Activated naive CD8-positive, alpha-beta T cell (primary cell): Measurements from ENCODE around the gene CKS1B.

Experiments
- H3K27ac Mint-ChIP-seq: one replicate; pipeline ENCODE4 v1.8.0; 2021; ENCODE audit warnings: mixed read lengths
- H3K27me3 Mint-ChIP-seq: one replicate; pipeline ENCODE4 v1.8.0; 2021; ENCODE audit warnings: mixed read lengths
- H3K36me3 Mint-ChIP-seq: one replicate; pipeline ENCODE4 v1.8.0; 2021; ENCODE audit warnings: mixed read lengths
- H3K4me1 Mint-ChIP-seq: one replicate; pipeline ENCODE4 v1.8.0; 2021; ENCODE audit warnings: low read depth, mixed read lengths
- H3K4me3 Mint-ChIP-seq: one replicate; pipeline ENCODE4 v1.8.0; 2021; ENCODE audit warnings: mild to moderate bottlenecking, mixed read lengths
- H3K9me3 Mint-ChIP-seq: one replicate; pipeline ENCODE4 v1.8.0; 2021; ENCODE audit warnings: low read depth, mixed read lengths

CKS1B gene

DNA sequence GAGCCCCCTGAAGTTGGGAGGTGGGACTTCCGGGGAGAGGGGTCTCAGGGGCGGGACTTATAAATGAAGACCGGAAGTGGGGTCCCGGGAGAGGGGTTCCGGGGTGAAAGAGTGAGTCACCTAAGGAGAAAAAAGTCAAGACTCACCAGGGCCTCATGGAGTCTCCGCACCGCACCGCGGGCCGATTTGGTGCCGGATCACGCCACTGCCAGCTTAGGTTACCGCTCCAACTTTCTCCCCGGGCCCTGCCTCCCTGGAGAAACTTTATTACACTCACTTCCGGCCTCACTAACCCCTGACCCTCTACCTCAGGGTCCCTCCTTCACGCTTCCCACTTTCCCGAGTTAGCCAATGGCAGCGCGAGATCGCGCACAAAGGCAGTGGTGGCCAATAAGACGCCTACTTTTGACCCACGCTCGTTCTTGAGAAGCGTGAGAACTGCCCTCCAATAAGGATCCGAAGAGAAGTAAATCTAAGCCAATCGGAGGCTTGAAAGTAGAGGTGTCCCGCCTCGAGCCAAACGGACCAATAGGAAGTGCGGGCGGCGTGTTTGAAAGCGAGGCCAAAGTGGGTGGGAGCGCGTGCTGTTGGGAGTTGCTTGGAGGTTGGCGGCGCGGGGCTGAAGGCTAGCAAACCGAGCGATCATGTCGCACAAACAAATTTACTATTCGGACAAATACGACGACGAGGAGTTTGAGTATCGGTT lies at the start of gene CKS1B:
Gene CKS1B (plus strand): TSS at position 580 of the 706 bp plus-strand sequence. CDS start 65 bp downstream, at position 645.
- no peaks in the 10 kb centered on the region for H3K27me3 Mint-ChIP-seq
- H3K4me3 Mint-ChIP-seq = no peak within 1 kb of the TSS
- H3K36me3 Mint-ChIP-seq = peaks cover 2% of the 10 kb centered on the region
- H3K4me1 Mint-ChIP-seq = peaks cover 27% of the 10 kb centered on the region
- no peak within 1 kb of the TSS for H3K27ac Mint-ChIP-seq
- H3K9me3 Mint-ChIP-seq = no peaks in the 10 kb centered on the region

DNA sequence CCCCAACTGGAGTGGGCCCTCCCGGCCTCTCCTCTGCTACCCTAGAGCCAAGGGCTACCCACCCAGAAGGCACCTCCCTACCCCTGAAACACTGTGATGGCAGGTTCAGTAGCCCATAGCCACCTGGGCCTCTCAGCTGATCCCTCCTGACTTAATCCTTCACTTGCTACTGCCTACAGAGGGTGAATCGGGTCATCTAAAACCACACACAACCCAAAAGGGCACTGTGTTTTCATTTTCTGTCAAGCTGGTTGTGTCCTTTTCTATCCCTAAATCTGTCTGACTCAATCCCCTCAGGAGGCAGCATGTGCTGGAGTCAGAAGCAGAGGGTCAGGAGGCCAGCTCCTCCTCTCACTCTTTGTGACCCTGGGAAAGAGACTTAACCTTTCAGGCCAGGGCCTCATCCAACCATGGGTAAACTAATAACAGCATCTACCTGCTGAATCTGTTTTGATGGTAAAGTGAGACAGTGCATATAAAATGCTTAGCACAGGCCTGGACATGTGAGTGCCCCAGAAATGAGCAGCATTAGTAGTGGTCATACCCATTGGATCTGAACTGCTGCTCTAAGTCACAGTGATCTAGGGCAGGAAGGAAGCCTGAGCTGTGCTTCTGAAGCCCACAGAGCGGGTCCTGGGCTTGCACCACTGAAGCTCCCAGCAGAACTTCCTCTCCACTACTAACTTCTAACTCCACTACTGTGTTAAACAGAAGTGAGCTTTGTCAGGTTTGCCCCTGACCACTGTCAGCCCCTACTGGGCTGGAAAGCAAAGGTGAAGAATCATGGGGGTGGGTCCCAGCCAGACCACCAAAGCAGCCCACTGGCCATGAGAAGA lies 48.9 kb upstream of the CKS1B start:
- Mint-ChIP-seq H3K9me3 (no peaks in the 10 kb centered on the region), H3K27me3 (no peaks in the 10 kb centered on the region), H3K36me3 (peaks cover 12% of the 10 kb centered on the region), H3K4me3 (no peak overlapping the region), H3K27ac (no peak overlapping the region), H3K4me1 (no peaks in the 10 kb centered on the region)

DNA sequence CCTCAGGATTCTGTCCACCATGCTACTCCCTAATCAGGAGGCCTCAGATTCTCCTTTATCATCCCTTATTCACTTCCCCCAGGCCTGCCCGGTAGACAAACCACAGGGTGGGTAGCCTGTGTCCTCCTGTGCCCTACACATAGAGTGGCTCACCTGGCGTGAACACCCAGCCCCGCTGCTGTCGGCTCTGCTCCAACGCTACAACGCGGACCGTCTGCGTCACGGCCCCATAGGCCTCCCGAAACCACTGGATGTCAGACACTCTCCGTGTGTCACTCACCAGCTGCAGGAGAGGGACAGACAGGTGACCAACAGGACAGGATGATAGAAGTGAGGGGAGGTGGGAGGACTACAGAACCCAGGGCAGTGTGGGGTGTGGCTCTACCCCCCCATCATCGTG lies 48.3 kb upstream of the CKS1B start:
- Mint-ChIP-seq H3K36me3 (peaks cover 12% of the 10 kb centered on the region), H3K27me3 (no peaks in the 10 kb centered on the region), H3K4me1 (no peaks in the 10 kb centered on the region), H3K27ac (no peak overlapping the region), H3K9me3 (no peaks in the 10 kb centered on the region), H3K4me3 (no peak overlapping the region)

DNA sequence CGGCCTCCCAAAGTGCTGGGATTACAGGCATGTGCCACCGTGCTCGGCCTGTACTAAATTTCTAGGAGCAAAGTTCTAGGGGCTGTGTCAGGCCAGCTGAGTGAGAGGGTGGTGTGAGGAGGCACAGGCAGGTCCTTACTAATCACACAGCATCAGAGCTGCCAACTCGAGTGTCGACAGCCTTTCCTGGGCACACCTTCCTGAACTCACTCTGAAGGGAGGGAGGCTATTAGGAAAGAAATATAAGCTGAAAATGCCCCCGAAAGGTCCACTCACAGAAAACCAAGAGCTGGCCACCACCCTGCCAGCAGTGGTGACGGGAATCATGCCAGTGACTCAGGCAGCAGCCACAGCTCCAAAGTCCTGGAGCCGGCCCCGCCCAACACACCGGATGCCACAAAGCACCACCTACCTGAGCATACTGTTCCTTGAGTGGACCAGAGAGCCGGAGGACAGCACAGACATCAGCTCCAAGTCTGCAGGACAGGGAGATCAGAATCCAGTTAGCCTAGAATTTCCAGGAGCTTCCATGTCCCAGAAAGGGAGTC lies 42.5 kb upstream of the CKS1B start:
- no peaks in the 10 kb centered on the region for H3K9me3 Mint-ChIP-seq
- peaks cover 7% of the 10 kb centered on the region for H3K36me3 Mint-ChIP-seq
- H3K4me1 Mint-ChIP-seq = peaks cover 19% of the 10 kb centered on the region
- no peaks in the 10 kb centered on the region for H3K27me3 Mint-ChIP-seq
- H3K4me3 Mint-ChIP-seq = no peak overlapping the region
- no peak overlapping the region for H3K27ac Mint-ChIP-seq

DNA sequence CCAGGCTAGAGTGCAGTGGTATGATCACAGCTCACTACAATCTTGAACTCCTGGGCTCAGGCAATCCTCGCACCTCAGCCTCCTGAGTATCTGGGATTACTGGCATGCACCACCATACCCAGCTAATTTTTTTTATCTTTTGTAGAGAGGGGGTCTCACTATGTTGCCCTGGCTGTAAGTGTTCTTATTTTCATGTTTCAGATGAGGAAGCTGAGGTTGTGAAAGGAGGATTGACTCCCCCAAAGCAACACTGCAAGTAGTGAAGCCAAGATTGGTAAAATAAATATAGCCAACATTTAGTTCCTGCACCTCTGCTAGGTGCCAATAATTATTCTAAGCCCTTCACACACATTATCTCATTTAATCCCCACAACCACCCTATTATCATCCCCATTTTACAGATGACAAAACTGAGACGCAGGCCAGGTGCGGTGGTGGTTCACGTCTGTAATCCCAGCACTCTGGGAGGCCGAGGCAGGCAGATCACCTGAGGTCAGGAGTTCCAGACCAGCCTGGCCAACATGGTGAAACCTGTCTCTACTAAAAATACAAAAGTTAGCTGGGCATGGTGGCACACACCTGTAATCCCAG lies 40.0 kb upstream of the CKS1B start:
- Mint-ChIP-seq H3K4me1 (peaks cover 34% of the 10 kb centered on the region), H3K9me3 (no peaks in the 10 kb centered on the region), H3K27me3 (no peaks in the 10 kb centered on the region), H3K36me3 (no peaks in the 10 kb centered on the region), H3K4me3 (no peak overlapping the region), H3K27ac (no peak overlapping the region)

DNA sequence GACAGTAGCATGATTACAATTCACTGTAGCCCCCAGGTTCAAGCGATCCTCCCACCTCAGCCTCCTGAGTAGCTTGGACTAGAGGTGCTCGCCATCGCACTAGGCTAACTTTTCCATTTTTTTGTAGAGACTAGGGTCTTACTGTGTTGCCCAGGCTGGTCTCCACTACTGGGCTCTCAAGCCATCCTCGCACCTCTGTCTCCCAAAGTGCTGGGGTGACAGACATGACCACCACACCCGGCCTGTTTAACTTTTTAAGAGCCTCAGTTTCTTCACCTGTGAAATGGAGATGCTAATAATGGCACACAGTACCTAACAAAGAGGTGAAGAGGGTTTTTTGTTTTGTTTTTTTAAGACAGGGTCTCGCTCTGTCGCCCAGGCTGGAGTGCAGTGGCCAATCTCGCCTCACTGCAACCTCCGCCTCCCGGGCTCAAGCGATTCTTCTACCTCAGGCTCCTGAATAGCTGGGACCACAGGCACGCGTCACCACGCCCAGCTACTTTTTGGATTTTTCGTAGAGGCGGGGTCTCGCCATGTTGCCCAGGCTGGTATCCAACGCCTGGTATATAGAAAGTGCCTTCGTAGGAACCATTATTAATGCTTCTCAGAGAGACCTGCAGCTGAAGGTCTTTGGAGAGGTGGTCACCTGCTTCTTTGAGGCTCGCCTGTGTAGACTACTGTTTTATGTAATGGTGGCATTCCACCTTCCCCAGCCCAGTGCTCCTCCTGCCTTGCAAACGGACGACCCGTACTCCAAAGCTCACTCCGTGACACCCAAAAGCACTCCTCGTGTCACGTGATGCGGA lies 38.5 kb upstream of the CKS1B start:
- Mint-ChIP-seq H3K36me3 (no peaks in the 10 kb centered on the region), H3K4me1 (peaks cover 45% of the 10 kb centered on the region), H3K27ac (peak overlapping the region; percentile 98), H3K9me3 (no peaks in the 10 kb centered on the region), H3K27me3 (no peaks in the 10 kb centered on the region), H3K4me3 (peak overlapping the region; percentile 95)

DNA sequence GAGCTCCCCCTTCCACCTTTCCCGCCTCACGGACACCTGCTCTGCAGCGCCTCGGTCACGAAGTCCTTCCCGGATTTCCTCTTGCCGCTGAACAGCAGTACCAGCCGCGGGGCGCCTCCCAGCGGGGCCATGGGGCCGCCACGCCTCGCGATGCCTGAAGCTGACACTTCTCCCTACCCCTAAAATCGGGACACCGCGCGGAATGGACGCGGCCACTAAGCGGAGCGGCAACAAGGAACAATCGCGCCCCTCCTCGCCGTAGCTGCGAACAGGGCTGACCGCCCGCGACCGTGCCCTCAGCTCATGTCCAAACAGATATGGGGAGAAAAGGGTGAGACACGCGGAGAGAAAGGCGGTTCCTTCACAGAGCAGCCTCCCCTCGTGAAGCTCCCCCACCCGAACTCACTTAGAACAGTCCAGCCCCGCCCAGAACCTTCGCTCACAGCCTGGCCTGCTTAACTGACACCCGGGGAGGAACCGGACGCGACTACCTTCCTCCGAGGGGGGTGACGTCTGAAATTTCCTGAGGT lies 37.9 kb upstream of the CKS1B start, which contains the start of gene PMVK:
Gene PMVK (minus strand): TSS at position 165 of the 530 bp plus-strand sequence. CDS start 34 bp downstream, at position 131.
- Mint-ChIP-seq H3K36me3 (no peaks in the 10 kb centered on the region), H3K27ac (peak within 1 kb of the TSS; percentile 98), H3K4me3 (peak within 1 kb of the TSS; percentile 95), H3K27me3 (no peaks in the 10 kb centered on the region), H3K4me1 (peaks cover 49% of the 10 kb centered on the region), H3K9me3 (no peaks in the 10 kb centered on the region)

DNA sequence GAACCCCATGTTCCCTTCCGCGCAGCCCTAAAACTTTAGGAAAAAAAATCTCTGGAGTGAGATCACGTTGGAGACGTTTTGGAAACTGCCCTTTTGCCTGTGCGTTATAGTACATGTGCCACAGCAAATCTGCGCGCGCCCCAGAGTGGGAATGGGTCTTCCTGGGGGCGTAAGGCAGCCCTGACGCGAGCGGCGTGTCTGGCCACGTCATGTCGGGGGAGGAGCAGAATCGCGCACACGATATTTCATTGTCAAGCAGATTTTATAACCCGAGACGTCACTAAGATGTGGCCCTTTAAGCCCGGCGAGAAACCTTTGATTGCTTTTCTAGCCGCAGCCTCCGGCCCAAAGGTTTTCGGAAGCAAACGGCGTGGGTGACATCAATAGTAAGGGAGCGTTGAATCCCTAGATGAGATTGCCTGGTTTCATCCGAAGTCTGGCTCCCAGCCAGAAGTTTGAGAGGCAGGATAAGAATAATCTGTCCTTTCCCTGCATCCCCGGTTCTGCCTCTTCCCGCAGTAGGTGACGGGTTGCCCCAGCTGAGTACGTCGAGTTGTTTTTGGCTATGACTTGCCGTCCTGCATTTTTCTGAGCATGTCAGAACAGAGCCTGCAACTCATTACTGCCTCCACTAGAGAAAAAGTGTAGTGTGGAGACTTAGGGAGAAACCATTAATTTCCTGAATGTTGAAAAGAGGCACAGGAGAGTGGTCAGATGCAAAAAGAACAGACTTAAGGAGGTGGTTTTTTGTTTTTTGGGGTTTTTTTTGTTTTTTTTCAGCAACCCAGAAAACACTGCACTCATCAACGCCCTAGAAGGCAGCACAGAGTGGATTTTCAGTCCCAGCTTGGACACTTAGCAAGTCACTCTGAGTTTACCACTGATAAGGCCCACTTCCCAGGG lies 37.1 kb upstream of the CKS1B start:
- no peaks in the 10 kb centered on the region for H3K9me3 Mint-ChIP-seq
- H3K4me1 Mint-ChIP-seq = peaks cover 54% of the 10 kb centered on the region
- no peaks in the 10 kb centered on the region for H3K36me3 Mint-ChIP-seq
- peak overlapping the region; percentile 95 for H3K4me3 Mint-ChIP-seq
- no peaks in the 10 kb centered on the region for H3K27me3 Mint-ChIP-seq
- peak overlapping the region; percentile 98 for H3K27ac Mint-ChIP-seq

DNA sequence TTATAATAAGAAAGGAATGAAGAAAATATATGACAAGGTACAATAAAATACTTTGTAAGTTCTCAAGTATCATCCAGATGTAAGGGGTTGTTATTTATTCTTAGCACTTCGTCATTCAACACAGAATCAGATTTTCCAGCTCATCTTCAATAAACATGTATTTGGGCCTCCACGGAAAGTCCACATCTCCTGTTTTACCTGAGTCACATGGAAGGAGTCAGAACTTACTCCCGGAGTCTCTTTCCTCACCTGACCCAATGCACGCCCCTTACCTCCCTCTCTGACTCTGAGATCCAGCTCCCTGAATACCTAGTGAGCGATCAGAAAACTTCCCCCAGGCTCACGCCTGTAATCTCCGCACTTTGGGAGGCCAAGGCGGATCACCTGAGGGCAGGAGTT lies 36.5 kb upstream of the CKS1B start:
- Mint-ChIP-seq H3K4me3 (peak overlapping the region; percentile 95), H3K4me1 (peaks cover 61% of the 10 kb centered on the region), H3K9me3 (no peaks in the 10 kb centered on the region), H3K27me3 (no peaks in the 10 kb centered on the region), H3K36me3 (no peaks in the 10 kb centered on the region), H3K27ac (peak overlapping the region; percentile 98)

DNA sequence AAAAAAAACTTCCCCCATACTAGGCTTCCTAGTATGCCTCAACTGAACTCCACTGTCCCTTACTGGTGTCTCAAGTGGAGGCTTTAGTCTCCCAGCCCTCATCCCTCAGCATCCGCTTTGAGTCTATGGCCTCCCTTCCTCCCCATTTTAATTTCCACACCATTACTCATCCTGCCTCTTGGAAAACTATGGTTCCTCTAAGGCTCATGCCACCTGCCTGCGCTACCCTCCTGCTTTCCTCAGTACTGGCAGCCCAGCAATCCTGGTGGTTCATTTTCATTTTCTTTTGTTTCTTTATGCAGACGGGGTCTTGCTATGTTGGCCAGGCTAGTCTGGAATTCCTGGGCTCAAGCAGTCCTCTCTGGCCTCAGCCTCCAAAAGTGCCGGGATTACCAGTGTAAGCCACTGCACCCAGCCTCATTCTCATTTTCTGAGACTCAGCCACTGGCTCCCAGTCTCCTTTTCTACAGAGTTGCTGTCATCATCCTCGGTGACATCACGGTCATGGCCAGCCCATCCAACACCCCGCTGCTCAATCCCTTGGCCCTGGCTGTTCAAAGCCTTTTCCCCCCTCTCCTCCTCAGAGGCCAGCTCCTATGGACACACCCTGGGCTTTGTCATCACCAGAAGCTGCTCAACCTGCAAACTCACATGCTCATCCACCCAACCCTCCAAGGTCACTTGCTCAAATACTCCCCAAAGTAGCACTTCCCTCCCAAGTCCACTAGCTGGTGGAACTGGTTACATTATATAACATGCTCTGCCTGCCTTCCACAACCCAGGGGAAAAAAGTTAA lies 35.7 kb upstream of the CKS1B start:
- Mint-ChIP-seq H3K27me3 (no peaks in the 10 kb centered on the region), H3K36me3 (no peaks in the 10 kb centered on the region), H3K4me3 (peak overlapping the region; percentile 53), H3K27ac (peak overlapping the region; percentile 70), H3K4me1 (peaks cover 67% of the 10 kb centered on the region), H3K9me3 (no peaks in the 10 kb centered on the region)

DNA sequence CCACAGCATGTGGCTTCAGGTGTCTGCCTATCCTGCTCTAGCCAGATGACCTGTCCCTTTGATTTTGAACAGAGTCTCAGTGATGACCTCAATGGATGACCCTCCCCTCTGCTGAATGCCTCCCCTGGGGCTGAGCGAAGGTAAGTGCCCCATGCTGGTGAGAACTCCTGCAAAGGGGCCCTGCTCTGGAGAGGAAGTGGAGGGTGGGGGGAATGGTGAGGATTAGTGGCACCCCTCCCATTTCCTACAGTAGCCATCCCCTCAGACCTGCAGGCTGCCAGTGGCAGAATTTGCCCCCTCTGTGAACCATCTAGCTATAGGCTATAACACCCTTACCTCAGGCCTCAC lies 34.3 kb upstream of the CKS1B start:
- Mint-ChIP-seq H3K9me3 (no peaks in the 10 kb centered on the region), H3K4me3 (no peak overlapping the region), H3K36me3 (no peaks in the 10 kb centered on the region), H3K27ac (no peak overlapping the region), H3K27me3 (no peaks in the 10 kb centered on the region), H3K4me1 (peaks cover 67% of the 10 kb centered on the region)

DNA sequence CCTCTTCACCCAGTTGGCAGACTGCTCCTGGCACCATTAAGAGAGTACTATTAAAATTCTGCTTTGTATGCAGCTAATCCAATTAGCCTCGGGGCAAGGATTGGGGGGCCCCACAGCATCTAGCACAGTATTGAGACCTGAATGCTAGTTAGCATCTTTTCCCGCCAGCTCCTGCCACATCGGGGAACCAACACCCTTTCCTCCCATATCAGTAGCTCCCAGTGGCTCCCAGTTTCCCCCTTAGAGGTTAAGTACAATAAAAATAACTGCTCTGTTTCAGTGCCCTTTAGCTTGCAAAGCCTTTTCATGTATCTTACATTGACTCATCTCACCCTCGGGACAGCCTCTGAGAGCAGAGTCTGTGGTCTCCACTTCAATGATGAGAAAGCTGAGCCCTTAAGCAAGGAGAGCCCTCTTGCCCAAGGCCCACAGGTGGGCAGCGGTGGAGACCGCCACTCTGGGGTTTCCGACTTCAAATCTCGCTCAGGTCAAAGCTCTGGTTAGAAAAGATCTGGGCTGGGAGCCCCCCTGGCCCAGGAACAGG lies 33.8 kb upstream of the CKS1B start:
- Mint-ChIP-seq H3K36me3 (no peaks in the 10 kb centered on the region), H3K4me3 (no peak overlapping the region), H3K9me3 (no peaks in the 10 kb centered on the region), H3K4me1 (peaks cover 61% of the 10 kb centered on the region), H3K27me3 (no peaks in the 10 kb centered on the region), H3K27ac (peak overlapping the region; percentile 28)
